Stimulated activated naive B cell treated with anti-CD40 and anti-IgM and Interleukin-4, amounts not matched to agents 10 μg/mL and 1 μg/mL and 100 μg/mL, for 72 hours (primary cell): ENCODE results near the gene STAT4.

Source experiments
- ATAC-seq, 2 donors: fragments of 150-1000 bp; cut with Tn5 transposase; replicated peaks; 2 replicates each; pipeline ENCODE4 v1.10.0; 2021; ENCODE audit warnings: moderate library complexity in 1 of 2
- DNase-seq: peaks from one replicate; pipeline ENCODE4 v3.0.0; 2021
- H3K27ac Mint-ChIP-seq: one replicate; pipeline ENCODE4 v1.8.0; 2022; ENCODE audit warnings: mild to moderate bottlenecking, mixed read lengths
- H3K27me3 Mint-ChIP-seq, 2 donors: one replicate each; pipeline ENCODE4 v1.8.0; 2022; ENCODE audit warnings: mixed read lengths in 2 of 2
- H3K36me3 Mint-ChIP-seq, 2 donors: one replicate each; pipeline ENCODE4 v1.8.0; 2022; ENCODE audit warnings: mixed read lengths in 2 of 2, mild to moderate bottlenecking in 1 of 2
- H3K4me1 Mint-ChIP-seq, 2 donors: one replicate each; pipeline ENCODE4 v1.8.0; 2022; ENCODE audit warnings: mixed read lengths in 2 of 2, mild to moderate bottlenecking in 1 of 2
- H3K4me3 Mint-ChIP-seq, 2 donors: one replicate each; pipeline ENCODE4 v1.8.0; 2022; ENCODE audit warnings: mild to moderate bottlenecking in 2 of 2, mixed read lengths in 2 of 2, moderate library complexity in 1 of 2
- H3K9me3 Mint-ChIP-seq, 2 donors: one replicate each; pipeline ENCODE4 v1.8.0; 2022; ENCODE audit warnings: mixed read lengths in 2 of 2, mild to moderate bottlenecking in 1 of 2

Gene STAT4

GRCh38 chr2:191112448-191112901, 38.3 kb downstream of the STAT4 start:
- Mint-ChIP-seq H3K9me3 (no peaks in the 10 kb centered on the region), H3K36me3 (peaks cover 6 to 17% of the 10 kb centered on the region in 2 donors), H3K27ac (no peak overlapping the region), H3K4me3 (no peak overlapping the region), H3K27me3 (no peaks in the 10 kb centered on the region), H3K4me1 (peaks cover 15 to 24% of the 10 kb centered on the region in 2 donors)
- DNase-seq: no peak
- ATAC-seq: no peak

GRCh38 chr2:191109888-191110287, 40.9 kb downstream of the STAT4 start:
- H3K4me3 Mint-ChIP-seq: no peak overlapping the region
- ATAC-seq: peak; percentile 35 to 60
- H3K9me3 Mint-ChIP-seq: no peaks in the 10 kb centered on the region
- no peak overlapping the region for H3K27ac Mint-ChIP-seq
- H3K36me3 Mint-ChIP-seq: peaks cover 9 to 25% of the 10 kb centered on the region in 2 donors
- H3K4me1 Mint-ChIP-seq: peaks cover 16 to 28% of the 10 kb centered on the region in 2 donors
- H3K27me3 Mint-ChIP-seq: no peaks in the 10 kb centered on the region
- DNase-seq: no peak

GRCh38 chr2:191108331-191108730, 42.5 kb downstream of the STAT4 start:
- H3K27me3 Mint-ChIP-seq: no peaks in the 10 kb centered on the region
- H3K27ac Mint-ChIP-seq: no peak overlapping the region
- no peak for DNase-seq
- ATAC-seq: no peak
- no peaks in the 10 kb centered on the region for H3K9me3 Mint-ChIP-seq
- peaks cover 10 to 17% of the 10 kb centered on the region in 2 donors for H3K4me1 Mint-ChIP-seq
- no peak overlapping the region for H3K4me3 Mint-ChIP-seq
- peaks cover 9 to 24% of the 10 kb centered on the region in 2 donors for H3K36me3 Mint-ChIP-seq

- Mint-ChIP-seq H3K4me3 (no peak overlapping the region), H3K27ac (peak overlapping the region; percentile 37), H3K9me3 (no peaks in the 10 kb centered on the region), H3K27me3 (no peaks in the 10 kb centered on the region), H3K36me3 (peaks cover 5 to 27% of the 10 kb centered on the region in 2 donors), H3K4me1 (peaks cover 8 to 26% of the 10 kb centered on the region in 2 donors)
- DNase-seq (no peak), ATAC-seq (no peak)
Measured at GRCh38 chr2:191105082-191105481, 45.7 kb downstream of the STAT4 start.

GRCh38 chr2:191103774-191104173, 47.0 kb downstream of the STAT4 start:
- H3K27ac Mint-ChIP-seq: no peak overlapping the region
- no peaks in the 10 kb centered on the region for H3K27me3 Mint-ChIP-seq
- no peak overlapping the region for H3K4me3 Mint-ChIP-seq
- H3K9me3 Mint-ChIP-seq: no peaks in the 10 kb centered on the region
- peaks cover 8 to 23% of the 10 kb centered on the region in 2 donors for H3K4me1 Mint-ChIP-seq
- H3K36me3 Mint-ChIP-seq: peaks cover 3 to 26% of the 10 kb centered on the region in 2 donors
- DNase-seq (no peak), ATAC-seq (no peak)

GRCh38 chr2:191100216-191100615, 50.6 kb downstream of the STAT4 start:
- DNase-seq (no peak), ATAC-seq (peak; percentile 47 to 49)
- H3K36me3 Mint-ChIP-seq: peaks cover 7 to 26% of the 10 kb centered on the region in 2 donors
- peaks cover 0 to 1% of the 10 kb centered on the region in 2 donors for H3K27me3 Mint-ChIP-seq
- H3K9me3 Mint-ChIP-seq: peaks cover 4 to 6% of the 10 kb centered on the region in 2 donors
- peaks cover 8 to 22% of the 10 kb centered on the region in 2 donors for H3K4me1 Mint-ChIP-seq
- no peak overlapping the region for H3K27ac Mint-ChIP-seq
- no peak overlapping the region for H3K4me3 Mint-ChIP-seq

GRCh38 chr2:191087311-191087710, 63.5 kb downstream of the STAT4 start:
- DNase-seq: no peak
- H3K36me3 Mint-ChIP-seq: peaks cover 12 to 16% of the 10 kb centered on the region in 2 donors
- peaks cover 3 to 5% of the 10 kb centered on the region in 2 donors for H3K9me3 Mint-ChIP-seq
- H3K4me1 Mint-ChIP-seq: no peaks in the 10 kb centered on the region
- H3K27ac Mint-ChIP-seq: peak overlapping the region; percentile 9
- no peak for ATAC-seq
- H3K27me3 Mint-ChIP-seq: peaks cover 0 to 4% of the 10 kb centered on the region in 2 donors
- H3K4me3 Mint-ChIP-seq: no peak overlapping the region

- DNase-seq (no peak), ATAC-seq (no peak)
- Mint-ChIP-seq H3K4me3 (no peak overlapping the region), H3K9me3 (peaks cover 3 to 5% of the 10 kb centered on the region in 2 donors), H3K36me3 (peaks cover 14 to 20% of the 10 kb centered on the region in 2 donors), H3K27me3 (peaks cover 0 to 4% of the 10 kb centered on the region in 2 donors), H3K27ac (no peak overlapping the region), H3K4me1 (no peaks in the 10 kb centered on the region)
Measured at GRCh38 chr2:191086706-191087105, 64.1 kb downstream of the STAT4 start.

- no peak for DNase-seq
- peaks cover 3 to 5% of the 10 kb centered on the region in 2 donors for H3K9me3 Mint-ChIP-seq
- peaks cover 0 to 2% of the 10 kb centered on the region in 2 donors for H3K4me1 Mint-ChIP-seq
- H3K36me3 Mint-ChIP-seq: peaks cover 21 to 25% of the 10 kb centered on the region in 2 donors
- no peak for ATAC-seq
- no peak overlapping the region for H3K4me3 Mint-ChIP-seq
- H3K27ac Mint-ChIP-seq: no peak overlapping the region
- no peaks in the 10 kb centered on the region for H3K27me3 Mint-ChIP-seq
Measured at GRCh38 chr2:191083540-191083939, 67.3 kb downstream of the STAT4 start.

GRCh38 chr2:191082321-191082720, 68.5 kb downstream of the STAT4 start:
- ATAC-seq: no peak

GRCh38 chr2:191081411-191082155, 69.2 kb downstream of the STAT4 start:
- DNase-seq (no peak), ATAC-seq (no peak)
- Mint-ChIP-seq H3K4me1 (peaks cover 6% of the 10 kb centered on the region in 2 donors), H3K4me3 (no peak overlapping the region), H3K27ac (no peak overlapping the region), H3K36me3 (peaks cover 17 to 26% of the 10 kb centered on the region in 2 donors), H3K9me3 (no peaks in the 10 kb centered on the region), H3K27me3 (no peaks in the 10 kb centered on the region)

More at GRCh38 chr2:191082321-191082720, 68.5 kb downstream of the STAT4 start:
- H3K27me3 Mint-ChIP-seq: no peaks in the 10 kb centered on the region
- DNase-seq: no peak
- H3K27ac Mint-ChIP-seq: no peak overlapping the region
- peaks cover 20 to 27% of the 10 kb centered on the region in 2 donors for H3K36me3 Mint-ChIP-seq
- peaks cover under 1 to 3% of the 10 kb centered on the region in 2 donors for H3K9me3 Mint-ChIP-seq
- no peak overlapping the region for H3K4me3 Mint-ChIP-seq
- H3K4me1 Mint-ChIP-seq: peaks cover 6% of the 10 kb centered on the region in 2 donors

GRCh38 chr2:191078165-191078867, 72.5 kb downstream of the STAT4 start:
- no peak overlapping the region for H3K27ac Mint-ChIP-seq
- peaks cover 17 to 39% of the 10 kb centered on the region in 2 donors for H3K36me3 Mint-ChIP-seq
- DNase-seq (no peak), ATAC-seq (no peak)
- H3K4me3 Mint-ChIP-seq: no peak overlapping the region
- H3K4me1 Mint-ChIP-seq: peaks cover 6% of the 10 kb centered on the region in 2 donors
- no peaks in the 10 kb centered on the region for H3K27me3 Mint-ChIP-seq
- H3K9me3 Mint-ChIP-seq: no peaks in the 10 kb centered on the region

GRCh38 chr2:191070276-191070675, 80.5 kb downstream of the STAT4 start:
- no peak overlapping the region for H3K27ac Mint-ChIP-seq
- H3K27me3 Mint-ChIP-seq: no peaks in the 10 kb centered on the region
- no peaks in the 10 kb centered on the region for H3K9me3 Mint-ChIP-seq
- ATAC-seq (no peak), DNase-seq (no peak)
- H3K36me3 Mint-ChIP-seq: peaks cover 32% of the 10 kb centered on the region in 2 donors
- no peak overlapping the region for H3K4me3 Mint-ChIP-seq
- H3K4me1 Mint-ChIP-seq: peaks cover 1 to 8% of the 10 kb centered on the region in 2 donors

GRCh38 chr2:191069606-191070005, 81.2 kb downstream of the STAT4 start:
- Mint-ChIP-seq H3K36me3 (peaks cover 31 to 33% of the 10 kb centered on the region in 2 donors), H3K4me1 (peaks cover 3 to 12% of the 10 kb centered on the region in 2 donors), H3K4me3 (no peak overlapping the region), H3K9me3 (no peaks in the 10 kb centered on the region), H3K27ac (no peak overlapping the region), H3K27me3 (no peaks in the 10 kb centered on the region)
- ATAC-seq (no peak), DNase-seq (no peak)

- Mint-ChIP-seq H3K27me3 (no peaks in the 10 kb centered on the region), H3K4me1 (peaks cover 5 to 15% of the 10 kb centered on the region in 2 donors), H3K9me3 (no peaks in the 10 kb centered on the region), H3K36me3 (peaks cover 46% of the 10 kb centered on the region in 2 donors), H3K27ac (no peak overlapping the region), H3K4me3 (no peak overlapping the region)
- no peak for ATAC-seq
- no peak for DNase-seq
Measured at GRCh38 chr2:191066919-191067233, 83.9 kb downstream of the STAT4 start.
